Gastroesophageal sphincter (tissue), 3 donors: Measurements from ENCODE around the gene CC2D1B.

Source experiments
- CTCF ChIP-seq, 4 experiments: fragments of 200-600 bp in 2 of 4; fragments of 450-650 bp in 2 of 4; sonication (generic) in 1 of 4; IDR thresholded peaks; one replicate each; pipeline ENCODE4 v1.5.1; 2017 to 2019; ENCODE audit warnings: antibody characterized with exemption in 4 of 4, mild to moderate bottlenecking in 2 of 4, moderate library complexity in 2 of 4
- POLR2A ChIP-seq, 2 donors: fragments of 450-650 bp; IDR thresholded peaks; one replicate each; pipeline ENCODE4 v1.6.1; 2017; ENCODE audit warnings: antibody characterized with exemption in 2 of 2, mild to moderate bottlenecking in 2 of 2, moderate library complexity in 1 of 2

GRCh38 chr1:52400131-52400530 lies 34.1 kb upstream of the CC2D1B start:
- TF ChIP-seq CTCF (IDR thresholded peaks at IDR 0.05) (no peak), POLR2A (IDR thresholded peaks at IDR 0.05) (no peak)
